GM18507 (cell line): Measurements from ENCODE around the gene ROBO1.
A peak's percentile ranks its signal among the peaks of the same experiment; 100 is the strongest.

ENCODE experiments used
- DNase-seq: peaks from one replicate; pipeline ENCODE4 v3.0.0; 2011; ENCODE audit warnings: low read depth; ENCODE audit not compliant: insufficient read length; ENCODE audit errors: extremely low spot score
- FAIRE-seq: peaks from 2 replicates; lab custom pipeline; 2011; peaks lifted over from hg19 to GRCh38; lab: Jason Lieb, UNC

ROBO1 gene

DNA sequence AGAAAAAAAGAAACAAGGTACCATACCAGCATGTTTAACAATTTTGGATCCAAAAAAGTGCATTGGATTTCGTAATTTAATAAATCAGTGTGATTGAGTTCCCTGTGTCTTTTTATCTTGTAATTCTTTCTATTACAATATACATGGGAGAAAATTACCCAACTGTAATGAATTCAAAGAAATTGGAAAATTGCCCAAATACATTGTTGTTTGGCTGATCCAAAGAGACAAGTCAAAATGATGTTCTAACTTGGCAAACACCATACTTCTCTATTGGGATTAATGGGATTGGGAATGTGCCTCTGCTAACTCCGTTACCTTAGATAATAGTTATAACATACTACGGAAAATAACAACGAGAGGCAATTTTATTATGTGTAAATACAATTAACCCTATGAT is 1097.1 kb downstream of the ROBO1 start:
- no peak for FAIRE-seq
- no peak for DNase-seq

DNA sequence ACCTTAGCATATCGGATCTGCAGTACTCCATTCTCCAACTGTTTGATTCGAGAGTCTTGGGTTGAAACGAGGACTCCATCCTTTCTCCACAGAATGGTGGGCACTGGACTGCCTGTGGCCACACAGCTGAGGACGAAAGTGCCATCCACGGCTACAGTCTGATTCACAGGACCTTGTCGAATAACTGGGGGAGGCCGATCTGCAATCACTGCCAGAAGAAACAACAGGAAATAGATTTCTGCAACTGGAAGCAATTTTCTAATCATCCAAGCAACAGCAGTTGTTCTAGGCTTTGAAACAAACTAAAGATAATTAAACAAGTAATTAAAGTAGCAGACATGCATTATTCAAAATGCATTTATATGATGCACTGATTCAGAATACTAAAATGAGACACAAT is 1097.7 kb downstream of the ROBO1 start:
- no peak for FAIRE-seq
- no peak for DNase-seq

DNA sequence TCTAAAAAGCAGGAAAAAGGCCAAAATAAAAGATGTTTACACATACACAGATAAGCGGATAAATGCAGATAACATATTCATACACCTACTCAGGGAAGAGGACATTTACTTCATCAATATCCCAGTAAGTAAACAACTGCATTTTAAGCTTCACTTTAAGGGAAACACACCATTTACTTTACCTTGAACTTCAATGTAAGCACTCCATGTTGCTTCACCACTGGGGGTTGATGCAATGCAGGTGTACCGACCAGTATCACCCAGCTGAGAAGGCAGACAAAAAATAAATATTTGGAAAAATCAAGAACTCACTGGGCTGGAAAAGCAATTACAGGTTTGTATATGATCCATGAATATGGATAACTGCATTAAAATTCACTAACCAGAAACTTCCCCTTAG is 1099.5 kb downstream of the ROBO1 start:
- DNase-seq (no peak), FAIRE-seq (no peak)

DNA sequence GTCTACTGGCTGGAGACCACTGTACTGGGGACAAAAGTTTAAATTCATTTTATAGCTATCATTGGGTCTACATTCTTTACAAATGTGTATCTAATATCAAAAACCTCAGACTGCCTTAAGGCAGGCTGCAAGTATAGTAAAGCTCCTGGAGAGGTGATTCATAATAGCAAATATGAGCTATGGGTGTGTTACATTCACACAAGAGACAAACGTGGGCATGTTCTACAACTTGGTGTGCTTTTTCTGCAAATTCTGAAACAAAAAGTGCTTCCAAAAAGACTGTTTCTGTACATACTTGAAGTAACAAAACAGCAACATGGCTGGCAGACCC is 1101.4 kb downstream of the ROBO1 start:
- FAIRE-seq = no peak
- no peak for DNase-seq

DNA sequence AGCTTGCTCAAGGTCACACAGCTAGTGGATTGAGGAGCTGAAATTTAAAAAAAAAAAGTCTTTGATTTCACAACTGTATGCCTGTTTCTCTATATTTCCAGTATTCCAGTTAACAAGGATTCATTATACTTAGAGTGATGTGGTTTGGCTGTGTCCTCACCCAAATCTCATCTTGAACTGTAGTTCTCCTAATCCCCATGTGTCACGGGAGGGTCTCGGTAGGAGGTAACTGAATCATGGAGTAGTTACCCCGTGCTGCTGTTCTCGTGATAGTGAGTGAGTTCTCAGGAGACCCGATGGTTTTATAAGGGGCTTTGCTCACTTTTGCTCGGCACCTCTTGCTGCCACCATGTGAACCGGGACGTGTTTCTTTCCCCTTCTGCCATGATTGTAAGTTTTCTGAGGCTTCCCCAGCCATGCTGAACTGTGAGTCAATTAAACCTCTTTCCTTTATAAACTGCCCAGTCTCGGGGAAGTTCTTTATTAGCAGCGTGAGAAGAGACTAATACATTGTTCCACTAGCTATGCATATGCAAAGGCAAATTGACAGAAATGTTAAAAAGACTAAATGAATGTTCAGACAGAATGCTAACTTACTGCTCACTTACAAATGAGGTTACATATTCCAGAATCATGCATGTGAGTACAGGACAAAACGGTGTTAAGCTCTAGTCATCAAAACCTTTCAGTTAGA is 1101.9 kb downstream of the ROBO1 start:
- FAIRE-seq (no peak), DNase-seq (no peak)

DNA sequence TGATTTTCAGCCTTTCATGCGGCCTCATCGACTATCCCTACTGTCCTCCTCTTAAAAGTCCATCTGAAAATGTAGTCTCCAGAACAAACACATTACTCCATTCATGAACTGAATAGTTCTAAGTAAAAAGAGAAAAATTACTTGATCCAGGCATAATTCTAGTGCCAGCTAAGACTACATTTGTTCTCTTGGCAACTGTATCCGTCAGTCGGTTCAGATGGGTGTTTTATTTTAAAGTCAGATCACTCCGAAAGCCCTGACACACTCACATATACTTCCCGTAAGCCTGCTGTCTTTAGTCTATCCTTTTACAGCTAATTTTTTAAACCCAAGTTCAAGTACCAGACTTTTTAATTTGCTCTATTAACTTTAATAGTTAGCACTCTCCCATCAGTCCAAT is 1102.7 kb downstream of the ROBO1 start:
- no peak for FAIRE-seq
- no peak for DNase-seq

DNA sequence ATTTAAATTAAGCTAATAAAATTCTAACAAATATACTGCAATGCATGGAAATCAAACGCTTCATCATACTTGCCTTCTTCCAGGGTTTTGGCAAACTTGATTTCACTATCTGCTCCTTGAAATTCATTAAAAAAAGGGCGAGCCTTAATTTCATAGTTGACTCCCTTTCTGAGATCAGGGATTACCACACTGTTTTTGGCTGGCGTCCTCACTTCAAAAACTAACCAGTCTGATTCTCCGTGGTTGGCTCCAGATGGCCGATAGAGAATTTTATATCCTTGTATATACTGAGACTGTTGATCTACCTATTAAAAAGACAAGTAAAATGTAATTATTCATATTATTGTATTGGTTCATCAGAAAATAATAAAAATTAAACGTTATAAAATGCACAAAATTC is 1106.8 kb downstream of the ROBO1 start:
- DNase-seq (no peak), FAIRE-seq (no peak)

DNA sequence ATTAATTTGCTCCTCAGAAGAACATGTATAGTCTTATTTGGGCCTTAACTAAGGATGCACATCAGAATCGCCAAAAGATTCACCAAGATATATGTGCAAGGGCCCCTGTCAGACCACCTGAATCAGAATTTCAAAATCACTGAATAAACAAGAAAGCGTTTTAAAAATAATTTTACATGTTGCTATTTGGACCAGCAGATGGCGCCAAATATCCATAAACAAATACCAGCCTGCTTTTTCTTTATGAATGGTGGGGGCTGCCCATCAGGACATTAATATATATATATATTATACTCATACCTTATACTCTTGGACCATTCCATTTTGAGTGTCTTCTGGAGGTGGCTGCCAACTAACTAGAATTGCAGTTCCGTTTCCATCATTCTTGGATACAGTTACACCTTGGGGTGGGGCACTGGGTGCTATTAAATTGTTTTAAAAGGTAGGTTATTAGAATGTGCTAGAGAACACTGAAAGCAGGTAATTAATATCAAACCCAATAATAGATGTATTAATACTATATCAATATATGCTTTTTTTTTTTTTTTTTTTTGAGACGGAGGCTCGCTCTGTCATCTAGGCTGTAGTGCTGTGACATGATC is 1108.3 kb downstream of the ROBO1 start:
- peak; percentile 56 for FAIRE-seq

DNA sequence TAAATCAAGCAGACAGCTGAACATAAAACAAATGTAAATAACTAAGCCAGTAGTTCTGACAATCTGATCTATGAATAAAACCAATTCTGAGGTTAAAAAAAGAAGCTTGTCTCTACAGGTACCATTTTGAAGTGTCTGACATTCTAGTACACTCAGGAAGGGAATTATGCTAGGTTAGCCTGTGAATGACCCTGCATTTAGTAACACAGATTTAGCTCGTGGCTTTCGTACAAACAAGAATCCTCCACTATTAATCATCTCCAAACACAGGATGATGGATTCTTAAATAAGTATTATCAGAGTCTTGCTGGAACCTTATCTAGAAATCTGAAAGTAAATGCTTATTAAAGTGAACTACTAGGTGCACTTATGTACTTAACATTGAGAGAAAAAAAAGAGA is 1120.1 kb downstream of the ROBO1 start:
- FAIRE-seq = no peak
- no peak for DNase-seq

More for the DNA sequence above, 1108.3 kb downstream of the ROBO1 start:
- no peak for DNase-seq

DNA sequence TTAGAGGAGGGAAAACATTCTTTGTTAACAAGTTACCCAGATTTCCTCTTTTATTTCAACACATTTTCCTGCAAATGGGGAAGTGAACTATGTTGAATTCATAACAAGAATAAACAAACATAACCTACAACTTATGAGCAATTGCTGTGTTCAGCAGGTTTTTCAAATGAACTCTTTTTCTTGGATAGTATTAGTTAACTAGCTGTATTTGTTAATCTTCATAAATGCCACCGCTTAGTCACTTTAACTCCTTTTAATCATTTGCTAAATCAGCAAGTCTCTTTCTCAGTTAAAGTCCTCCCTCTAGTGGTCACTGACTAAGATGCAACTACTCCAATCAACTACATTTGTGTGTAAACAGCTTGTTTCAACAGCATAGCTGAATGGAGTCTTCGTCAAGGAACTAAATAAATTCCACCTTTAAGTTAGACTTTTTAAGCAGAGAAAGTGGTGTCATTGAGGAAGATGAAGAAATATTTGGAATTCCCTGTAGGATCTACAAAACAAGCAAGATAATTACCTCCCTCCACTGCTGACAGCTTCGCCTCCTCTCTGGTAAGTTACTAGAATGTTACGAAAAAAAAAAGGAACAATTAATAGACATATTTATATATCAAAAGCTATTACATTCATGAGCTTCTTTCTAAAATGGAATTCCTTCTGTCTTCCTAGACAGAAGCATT is 1122.0 kb downstream of the ROBO1 start:
- peak; percentile 80 for FAIRE-seq
- peak; percentile 2 for DNase-seq

DNA sequence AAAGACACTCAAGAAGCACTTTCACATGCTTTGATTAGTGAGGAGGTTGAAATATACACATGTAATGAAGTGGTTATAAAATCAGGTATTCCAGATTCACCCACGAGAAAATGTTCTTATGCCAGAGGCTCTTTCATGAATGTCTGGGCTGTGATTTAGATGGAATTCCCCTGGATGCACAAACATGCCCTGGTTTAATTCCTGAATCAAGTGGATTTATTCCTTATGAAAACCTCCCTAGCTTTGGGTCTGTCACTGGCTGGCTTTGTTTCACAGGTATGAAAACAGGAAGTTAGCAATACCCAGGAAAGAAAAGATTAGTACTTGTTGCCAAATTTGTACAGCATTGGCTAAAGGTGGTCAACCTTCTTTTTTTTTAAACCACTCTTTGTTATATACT is 1123.0 kb downstream of the ROBO1 start:
- FAIRE-seq (no peak), DNase-seq (no peak)

DNA sequence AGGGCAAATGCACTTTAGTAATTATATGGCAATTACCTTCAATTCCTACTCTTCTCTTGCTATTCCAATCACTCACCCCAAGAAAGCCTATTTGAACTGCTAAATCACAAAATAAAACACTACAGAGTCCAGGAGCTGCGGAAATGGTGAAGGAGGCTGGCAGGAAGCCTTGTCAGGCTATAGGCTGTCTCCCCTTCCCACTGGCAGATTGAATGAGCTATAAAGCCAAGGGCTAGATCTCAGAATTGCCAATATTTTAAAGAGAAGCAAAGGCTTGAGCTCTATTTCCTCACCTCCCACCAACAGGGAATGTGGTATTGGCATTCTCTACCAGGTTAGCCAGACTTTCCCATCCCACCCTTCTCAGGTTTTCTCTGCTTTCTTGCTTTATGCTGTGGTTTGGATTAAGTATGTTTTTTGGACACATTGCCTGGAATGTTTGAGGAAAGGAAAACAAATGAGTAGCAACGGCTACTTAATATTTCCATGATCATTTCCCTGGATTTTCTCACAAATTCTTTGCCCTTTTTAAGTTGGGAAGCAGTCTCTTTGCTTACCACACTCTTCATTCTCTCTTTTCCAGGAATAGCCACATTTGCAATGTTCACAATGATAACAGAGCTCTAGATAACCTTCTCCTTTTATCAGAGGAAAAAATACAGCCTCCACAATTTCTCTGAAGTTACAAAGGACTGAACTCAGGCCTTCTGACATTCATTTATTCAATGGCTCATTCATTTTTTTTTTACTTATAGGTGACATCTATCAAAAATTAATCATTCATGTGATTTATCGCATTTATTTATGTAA is 1125.4 kb downstream of the ROBO1 start:
- DNase-seq (no peak), FAIRE-seq (no peak)

DNA sequence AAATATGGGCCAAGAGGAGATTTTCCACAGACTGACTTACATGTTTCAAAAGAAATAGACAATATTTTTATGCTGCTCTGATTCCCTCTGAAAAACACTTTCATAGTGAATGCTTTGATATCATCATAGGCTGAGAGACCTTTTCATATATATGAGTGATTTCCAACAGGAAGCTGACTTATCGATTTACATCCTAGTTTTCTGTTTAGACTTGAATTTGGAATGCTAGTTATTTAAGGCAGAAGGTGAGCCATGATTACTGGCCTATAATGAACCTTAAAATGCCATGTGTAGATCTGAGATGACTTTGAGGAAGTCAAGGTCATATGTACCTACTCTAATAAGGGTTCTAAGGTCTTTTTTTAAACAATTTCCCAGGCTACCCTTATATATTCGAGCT is 1126.1 kb downstream of the ROBO1 start:
- DNase-seq (no peak), FAIRE-seq (no peak)

DNA sequence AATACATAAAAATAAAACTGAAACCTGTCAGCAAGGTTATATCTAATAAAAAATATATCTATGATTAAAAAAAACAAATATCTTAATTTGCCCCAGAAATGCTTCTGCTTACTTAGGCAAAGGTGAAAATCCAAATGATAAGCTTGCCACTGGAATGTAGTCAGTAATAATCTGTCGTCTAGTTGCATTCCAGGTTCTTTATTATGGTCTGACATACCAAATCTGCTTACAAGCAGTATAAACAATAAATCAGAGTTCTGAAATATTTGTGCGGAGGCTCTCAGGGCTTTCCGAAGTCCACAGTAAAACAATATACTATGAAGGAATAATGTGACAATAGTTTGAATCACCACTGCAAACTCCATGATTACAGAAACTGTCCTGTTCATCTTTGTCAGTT is 1133.5 kb downstream of the ROBO1 start:
- FAIRE-seq = no peak
- DNase-seq = no peak

DNA sequence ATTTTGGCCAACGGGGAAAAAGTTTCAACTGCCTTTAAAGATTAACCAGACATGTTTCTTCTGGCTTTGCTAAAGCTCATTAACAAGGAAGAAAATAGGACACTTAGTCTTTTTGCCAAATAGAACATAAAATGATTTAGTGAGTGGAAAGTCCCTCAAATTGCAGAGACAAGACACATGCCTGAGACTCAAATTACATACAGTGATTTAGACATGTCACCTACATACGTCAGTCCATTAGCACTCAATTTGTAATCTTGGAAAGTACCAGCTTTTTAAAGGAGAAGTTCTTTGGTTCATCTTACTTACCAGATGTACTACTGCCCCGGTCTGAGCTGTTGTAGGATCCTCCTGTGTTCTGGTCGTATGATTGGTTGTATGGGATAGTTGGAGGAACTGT is 1134.2 kb downstream of the ROBO1 start:
- FAIRE-seq = no peak
- no peak for DNase-seq

DNA sequence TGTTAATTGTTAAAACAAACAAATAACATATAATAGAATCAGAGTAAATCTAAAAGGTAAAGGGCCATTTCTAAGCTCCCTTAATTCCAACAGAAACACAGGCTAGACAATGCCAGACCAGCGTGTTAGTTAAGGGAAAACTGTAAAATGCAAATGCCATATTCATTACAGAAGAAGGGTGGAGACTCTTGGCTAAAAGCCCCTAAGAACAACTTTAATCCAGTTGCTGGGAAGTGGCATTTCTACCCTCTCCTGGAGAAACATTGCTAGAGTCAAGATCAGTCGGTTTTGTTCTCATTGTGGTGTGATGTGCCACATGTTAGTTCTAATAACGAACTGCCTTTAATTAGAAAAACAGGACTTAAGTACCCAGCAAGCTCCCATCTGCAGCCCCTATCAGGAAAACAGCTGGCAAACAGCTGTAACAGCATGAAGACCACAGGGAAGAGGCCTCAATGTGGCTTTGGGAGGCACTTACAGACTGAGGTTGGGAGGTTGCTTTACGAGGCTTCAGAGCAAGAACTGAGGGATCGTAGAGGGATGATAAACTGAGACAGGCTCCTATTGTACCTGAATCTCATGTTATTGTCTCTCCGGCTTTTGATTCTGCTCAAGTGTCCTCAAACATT is 1134.8 kb downstream of the ROBO1 start:
- no peak for FAIRE-seq
- DNase-seq = no peak

DNA sequence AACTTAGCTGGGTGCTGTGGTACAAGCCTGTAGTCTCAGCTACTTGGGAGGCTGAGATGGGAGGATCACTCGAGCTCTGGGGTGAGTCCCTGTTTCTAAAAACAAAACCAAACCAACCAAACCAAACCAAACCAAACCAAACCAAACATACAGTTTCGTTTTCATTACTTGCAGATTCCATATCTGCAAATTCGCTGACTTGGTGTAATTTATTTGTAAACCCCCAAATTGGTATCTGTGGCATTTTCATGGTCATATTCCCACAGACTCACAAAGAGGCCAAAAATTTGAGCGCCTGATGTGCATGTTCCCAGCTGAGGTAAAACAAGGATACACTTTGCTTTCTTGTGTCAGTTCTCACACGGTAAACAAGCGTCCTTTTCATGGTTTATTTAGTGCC is 1138.3 kb downstream of the ROBO1 start:
- no peak for FAIRE-seq
- no peak for DNase-seq

DNA sequence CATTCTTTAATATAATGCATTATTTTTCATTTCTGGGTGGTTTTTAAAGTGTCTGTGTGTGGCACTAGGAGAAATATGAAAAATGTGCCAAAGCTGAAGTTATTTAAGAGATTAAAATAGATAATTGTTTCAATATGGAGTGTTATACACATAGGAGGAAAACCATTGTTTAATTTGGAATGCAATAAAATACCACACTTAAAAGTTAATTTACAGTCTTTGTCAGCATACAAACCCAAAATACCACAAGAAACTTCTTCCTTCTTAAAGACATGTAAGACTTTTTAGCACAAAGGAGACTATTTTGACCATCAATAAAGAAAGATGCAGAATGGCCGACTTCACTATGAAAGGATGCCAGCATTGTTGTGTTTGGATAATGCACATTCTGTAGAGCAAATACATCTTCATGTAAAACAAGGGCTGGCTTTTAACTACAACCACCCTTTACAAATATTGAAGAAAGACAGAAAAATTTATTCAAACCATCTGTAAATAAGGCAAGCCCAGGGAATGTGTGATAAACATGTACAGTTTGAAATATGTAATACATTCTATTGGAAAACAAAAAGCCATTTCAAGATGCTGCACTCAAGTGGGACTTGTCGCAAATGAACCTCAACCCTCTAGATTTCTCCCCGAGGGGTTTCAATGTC is 1146.6 kb downstream of the ROBO1 start:
- DNase-seq = no peak
- FAIRE-seq = no peak

DNA sequence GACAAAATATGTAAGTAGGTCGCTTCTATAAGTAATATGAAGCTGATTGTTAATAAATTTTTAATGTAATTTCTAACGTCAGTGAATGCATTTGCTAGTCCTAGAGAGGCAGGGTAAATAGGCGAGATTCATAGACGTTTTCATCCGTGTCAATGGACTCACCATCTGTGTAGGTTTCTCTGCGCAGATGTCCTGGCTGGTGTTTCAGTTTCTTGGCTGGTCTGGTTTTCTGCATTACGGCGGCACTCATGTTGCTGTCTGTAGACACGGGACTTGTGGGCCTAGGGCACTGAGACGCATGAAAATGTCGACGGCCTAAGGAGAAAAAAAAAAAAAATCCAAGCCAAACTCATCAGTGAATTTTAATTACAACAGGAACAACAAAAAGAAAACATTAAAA is 1153.3 kb downstream of the ROBO1 start:
- FAIRE-seq = no peak
- DNase-seq = no peak
